IMR-90 (cell line): ENCODE measurements around the gene ATG12. TPM values are rescaled to one million over a fixed set of nuclear protein-coding genes. Genes with fewer than 3 reads are reported as not detected.

Experiments used
- ATAC-seq: fragments of 200-7000 bp; cut with Tn5 transposase; 2 replicates; pipeline ENCODE4 v1.9.1; 2020; ENCODE audit warnings: low read depth, mild to moderate bottlenecking, moderate library complexity
- BruUV-seq: library from RNA; stranded (reverse); fragments of 400-500 nt; replicated peaks from 2 replicates; lab custom pipeline; 2021; lab: Mats Ljungman, UMichigan
- CTCF ChIA-PET: fragments of 300-600 bp; formaldehyde crosslinking; extraction: SDS; loops from one replicate; lab custom pipeline; 2021; ENCODE audit warnings: antibody characterized with exemption; lab: Yijun Ruan, JAX
- POLR2A ChIA-PET: fragments of 300-600 bp; sonication (Branson Sonifier 250); formaldehyde crosslinking; loops from one replicate; lab custom pipeline; 2022; ENCODE audit warnings: antibody characterized with exemption; ENCODE audit not compliant: unreplicated experiment; lab: Charles Lee
- DNase-seq: peaks from one replicate; pipeline ENCODE4 v3.0.0; 2013
- H2AFZ ChIP-seq: replicated peaks from 2 replicates; pipeline ENCODE3; 2013; ENCODE audit warnings: low read length, mild to moderate bottlenecking; ENCODE audit not compliant: poor library complexity
- H2AK5ac ChIP-seq: 2 replicates; pipeline ENCODE4 v1.6.1; 2013; ENCODE audit warnings: low read depth, low read length, inconsistent platforms
- H2AK9ac ChIP-seq: replicated peaks from 2 replicates; pipeline ENCODE3; 2013; ENCODE audit warnings: mild to moderate bottlenecking, low read depth, low read length, moderate library complexity; ENCODE audit not compliant: poor library complexity
- H2BK120ac ChIP-seq: 2 replicates; pipeline ENCODE4 v1.6.1; 2013; ENCODE audit warnings: low read depth, low read length, inconsistent platforms
- H2BK15ac ChIP-seq: 3 replicates; pipeline ENCODE4 v1.6.1; 2013; ENCODE audit warnings: low read depth, low read length, inconsistent platforms
- H2BK20ac ChIP-seq: 2 replicates; pipeline ENCODE4 v1.6.1; 2013; ENCODE audit warnings: low read depth, mild to moderate bottlenecking, inconsistent platforms, low read length, moderate library complexity
- H2BK5ac ChIP-seq: 2 replicates; pipeline ENCODE4 v1.6.1; 2013; ENCODE audit warnings: mild to moderate bottlenecking, low read depth, low read length, inconsistent platforms; ENCODE audit not compliant: poor library complexity, severe bottlenecking
- H3K14ac ChIP-seq: replicated peaks from 2 replicates; pipeline ENCODE4 v1.6.1; 2013; ENCODE audit warnings: low read depth, low read length, inconsistent platforms
- H3K18ac ChIP-seq: 2 replicates; pipeline ENCODE4 v1.6.1; 2013; ENCODE audit warnings: low read depth, low read length, control low read depth
- H3K23ac ChIP-seq: 2 replicates; pipeline ENCODE4 v1.6.1; 2013; ENCODE audit warnings: low read depth, low read length, inconsistent platforms
- H3K27ac ChIP-seq: 2 replicates; pipeline ENCODE4 v1.5.1; 2013; ENCODE audit warnings: mild to moderate bottlenecking, control low read depth, low read length; ENCODE audit not compliant: insufficient read depth
- H3K27me3 ChIP-seq: 2 replicates; pipeline ENCODE4 v1.6.1; 2013; ENCODE audit warnings: low read length; ENCODE audit not compliant: control insufficient read depth, insufficient read depth
- H3K36me3 ChIP-seq: 2 replicates; pipeline ENCODE4 v1.6.1; 2013; ENCODE audit warnings: low read length, mixed read lengths; ENCODE audit not compliant: control insufficient read depth, insufficient read depth
- H3K4ac ChIP-seq: 2 replicates; pipeline ENCODE4 v1.6.1; 2013; ENCODE audit warnings: low read depth, low read length, inconsistent platforms
- H3K4me1 ChIP-seq: 2 replicates; pipeline ENCODE4 v1.6.1; 2013; ENCODE audit warnings: low read length, mixed read lengths; ENCODE audit not compliant: control insufficient read depth, insufficient read depth
- H3K4me2 ChIP-seq: 2 replicates; pipeline ENCODE4 v1.6.1; 2013; ENCODE audit warnings: low read depth, mild to moderate bottlenecking, control low read depth, low read length, moderate library complexity
- H3K4me3 ChIP-seq: 2 replicates; pipeline ENCODE4 v1.5.1; 2013; ENCODE audit warnings: low read depth, mild to moderate bottlenecking, control low read depth, low read length, moderate library complexity; ENCODE audit not compliant: insufficient read depth
- H3K56ac ChIP-seq: 2 replicates; pipeline ENCODE4 v1.6.1; 2013; ENCODE audit warnings: low read length, inconsistent platforms; ENCODE audit not compliant: insufficient read depth; ENCODE audit errors: extremely low read depth
- H3K79me1 ChIP-seq, 2 experiments: 2 replicates each; pipeline ENCODE4 v1.6.1; 2013; ENCODE audit warnings: low read length in 2 of 2, inconsistent platforms in 1 of 2, low read depth in 1 of 2
- H3K9ac ChIP-seq: 2 replicates; pipeline ENCODE4 v1.6.1; 2013; ENCODE audit warnings: low read depth, low read length, control low read depth
- H3K9me1 ChIP-seq: 2 replicates; pipeline ENCODE4 v1.6.1; 2013; ENCODE audit warnings: low read length, inconsistent platforms; ENCODE audit not compliant: insufficient read depth
- H3K9me3 ChIP-seq: 2 replicates; pipeline ENCODE4 v1.6.1; 2013; ENCODE audit warnings: low read length; ENCODE audit not compliant: control insufficient read depth, insufficient read depth
- H4K20me1 ChIP-seq: 2 replicates; pipeline ENCODE4 v1.6.1; 2013; ENCODE audit warnings: low read length, inconsistent platforms; ENCODE audit not compliant: insufficient read depth
- H4K5ac ChIP-seq: 2 replicates; pipeline ENCODE4 v1.6.1; 2013; ENCODE audit warnings: mild to moderate bottlenecking, low read depth, low read length, control low read depth
- H4K8ac ChIP-seq, 2 experiments: 2 replicates each; pipeline ENCODE4 v1.6.1; 2013; ENCODE audit warnings: low read depth in 2 of 2, low read length in 2 of 2, control low read depth in 1 of 2, inconsistent platforms in 1 of 2
- H4K91ac ChIP-seq: 2 replicates; pipeline ENCODE4 v1.6.1; 2013; ENCODE audit warnings: low read depth, low read length, inconsistent platforms; ENCODE audit not compliant: insufficient read depth
- BHLHE40 ChIP-seq: fragments of 150-350 bp; IDR thresholded peaks from 2 replicates; pipeline ENCODE4 v1.6.1; 2016; ENCODE audit warnings: mild to moderate bottlenecking, low read depth, low read length
- CEBPB ChIP-seq: IDR thresholded peaks from 2 replicates; pipeline ENCODE4 v1.6.1; 2012; ENCODE audit warnings: low read depth, low read length, improper control_type of control experiment
- CHD1 ChIP-seq: IDR thresholded peaks from 2 replicates; pipeline ENCODE4 v1.6.1; 2012; ENCODE audit warnings: low read depth, low read length, improper control_type of control experiment
- ELK1 ChIP-seq: fragments of 150-350 bp; IDR thresholded peaks from 2 replicates; pipeline ENCODE4 v1.6.1; 2016; ENCODE audit warnings: low read depth, mild to moderate bottlenecking, low read length, moderate library complexity, borderline replicate concordance
- FOS ChIP-seq: fragments of 150-350 bp; IDR thresholded peaks from 2 replicates; pipeline ENCODE4 v1.6.1; 2016; ENCODE audit warnings: low read depth, low read length
- MAFK ChIP-seq: IDR thresholded peaks from 2 replicates; pipeline ENCODE4 v1.6.1; 2012; ENCODE audit warnings: low read depth, low read length, improper control_type of control experiment
- MAZ ChIP-seq: IDR thresholded peaks from 2 replicates; pipeline ENCODE4 v1.6.1; 2012; ENCODE audit warnings: low read depth, mild to moderate bottlenecking, low read length, improper control_type of control experiment, moderate library complexity, borderline replicate concordance
- MXI1 ChIP-seq: IDR thresholded peaks from 2 replicates; pipeline ENCODE4 v1.6.1; 2012; ENCODE audit warnings: low read depth, mild to moderate bottlenecking, low read length, moderate library complexity, borderline replicate concordance
- NFE2L2 ChIP-seq: fragments of 150-350 bp; IDR thresholded peaks from 2 replicates; pipeline ENCODE4 v1.6.1; 2016; ENCODE audit warnings: low read depth, mild to moderate bottlenecking, low read length
- POLR2A ChIP-seq: IDR thresholded peaks from 2 replicates; pipeline ENCODE4 v1.6.1; 2012; ENCODE audit warnings: mild to moderate bottlenecking, low read depth, low read length
- RAD21 ChIP-seq: IDR thresholded peaks from 2 replicates; pipeline ENCODE4 v1.6.1; 2012; ENCODE audit warnings: low read length, improper control_type of control experiment
- RCOR1 ChIP-seq: IDR thresholded peaks from 2 replicates; pipeline ENCODE4 v1.6.1; 2012; ENCODE audit warnings: mild to moderate bottlenecking, low read length, improper control_type of control experiment; ENCODE audit not compliant: insufficient replicate concordance
- RFX5 ChIP-seq: IDR thresholded peaks from 2 replicates; pipeline ENCODE4 v1.8.0; 2012; ENCODE audit warnings: low read depth, mild to moderate bottlenecking, low read length, moderate library complexity
- SMC3 ChIP-seq: fragments of 150-350 bp; IDR thresholded peaks from 2 replicates; pipeline ENCODE4 v1.6.1; 2016; ENCODE audit warnings: low read depth, mild to moderate bottlenecking, antibody characterized with exemption, low read length, moderate library complexity
- USF2 ChIP-seq: fragments of 150-350 bp; IDR thresholded peaks from 2 replicates; pipeline ENCODE4 v1.6.1; 2017; ENCODE audit warnings: mild to moderate bottlenecking, antibody characterized with exemption, low read length, low read depth
- WGBS, 2 experiments: methylation state at CpG; one replicate each; pipeline versions ENCODE4 v1.1.5 to v1.1.7; 2013; ENCODE audit warnings: missing lambda C conversion rate in 2 of 2; ENCODE audit not compliant: insufficient read length in 1 of 2; ENCODE audit errors: extremely low coverage in 2 of 2; 5-methylcytosine and 5-hydroxymethylcytosine counted together
- dilution Hi-C: fragments of 300-500 bp; cut with HindIII; formaldehyde crosslinking; loops from one replicate; pipeline ENCODE4 v1.14.3; 2018; ENCODE audit warnings: low sequenced_read_pairs; ENCODE audit not compliant: unreplicated experiment
- in situ Hi-C: fragments of 300-500 bp; cut with MboI; formaldehyde crosslinking; loops from 3 replicates; pipeline ENCODE4 v1.14.3; 2019; ENCODE audit warnings: low sequenced_read_pairs, inconsistent platforms, mixed read lengths
- intact Hi-C: fragments of 100-400 bp; cut with micrococcal nuclease; formaldehyde crosslinking; loops from 2 replicates; pipeline ENCODE4 v1.10.0; 2022
- polyA plus RNA-seq, 3 experiments: library from polyadenylated mRNA; depleted of rRNA; stranded (reverse); fragments of >200 nt; gene quantifications; 2 replicates each; pipeline ENCODE4 v1.2.3, GENCODE V29; 2012; ENCODE audit warnings: low replicate concordance in 1 of 3
- total RNA-seq: library from RNA; depleted of rRNA; stranded (reverse); fragments of >200 nt; gene quantifications from 2 replicates; pipeline ENCODE4 v1.2.3, GENCODE V29; 2012
- TF ChIP-seq, protein P1 (sequence below): conservative IDR thresholded peaks from 2 replicates; pipeline ENCODE4 v1.5.1; 2012; ENCODE audit warnings: mild to moderate bottlenecking, low read depth, low read length, improper control_type of control experiment

ATG12 gene
- total and polyA plus RNA-seq, 2 of the 4 experiments (the other 2 are of a cell fraction): 68.0 to 95.7 TPM

DNA sequence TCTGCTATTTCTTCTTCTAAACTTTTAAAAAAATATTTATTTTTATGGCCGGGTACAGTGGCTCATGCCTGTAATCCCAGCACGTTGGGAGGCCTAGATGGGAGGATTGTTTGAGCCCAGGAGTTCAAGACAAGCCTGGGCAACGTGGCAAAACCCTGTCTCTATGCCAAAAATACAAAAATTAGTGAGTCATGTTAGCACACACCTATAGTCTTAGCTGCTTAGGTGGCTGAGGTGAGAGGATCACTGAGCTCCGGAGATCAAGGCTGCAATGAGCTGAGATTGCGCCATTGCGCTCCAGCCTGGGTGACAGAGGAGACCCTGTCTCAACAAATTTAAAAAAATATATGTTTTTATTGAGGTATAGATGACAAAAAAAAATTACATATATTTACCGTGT lies 5.9 kb upstream of the ATG12 start:
- TF ChIP-seq ELK1 (no peak), MXI1 (no peak), BHLHE40 (no peak), MAZ (no peak), CHD1 (no peak), CEBPB (no peak), FOS (no peak), MAFK (no peak), RCOR1 (no peak), SMC3 (no peak), USF2 (no peak), POLR2A (no peak), RAD21 (no peak), RFX5 (no peak), NFE2L2 (no peak)
- TF ChIP-seq, protein P1, sequence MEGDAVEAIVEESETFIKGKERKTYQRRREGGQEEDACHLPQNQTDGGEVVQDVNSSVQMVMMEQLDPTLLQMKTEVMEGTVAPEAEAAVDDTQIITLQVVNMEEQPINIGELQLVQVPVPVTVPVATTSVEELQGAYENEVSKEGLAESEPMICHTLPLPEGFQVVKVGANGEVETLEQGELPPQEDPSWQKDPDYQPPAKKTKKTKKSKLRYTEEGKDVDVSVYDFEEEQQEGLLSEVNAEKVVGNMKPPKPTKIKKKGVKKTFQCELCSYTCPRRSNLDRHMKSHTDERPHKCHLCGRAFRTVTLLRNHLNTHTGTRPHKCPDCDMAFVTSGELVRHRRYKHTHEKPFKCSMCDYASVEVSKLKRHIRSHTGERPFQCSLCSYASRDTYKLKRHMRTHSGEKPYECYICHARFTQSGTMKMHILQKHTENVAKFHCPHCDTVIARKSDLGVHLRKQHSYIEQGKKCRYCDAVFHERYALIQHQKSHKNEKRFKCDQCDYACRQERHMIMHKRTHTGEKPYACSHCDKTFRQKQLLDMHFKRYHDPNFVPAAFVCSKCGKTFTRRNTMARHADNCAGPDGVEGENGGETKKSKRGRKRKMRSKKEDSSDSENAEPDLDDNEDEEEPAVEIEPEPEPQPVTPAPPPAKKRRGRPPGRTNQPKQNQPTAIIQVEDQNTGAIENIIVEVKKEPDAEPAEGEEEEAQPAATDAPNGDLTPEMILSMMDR: no peak
- Histone ChIP-seq H4K5ac (no peak overlapping the region), H3K4me2 (no peak overlapping the region), H4K91ac (no peak overlapping the region), H3K4ac (no peak overlapping the region), H3K14ac (no peak overlapping the region), H2AK9ac (no peak overlapping the region), H4K20me1 (peaks cover 55% of the 10 kb centered on the region), H3K9ac (no peak overlapping the region), H2BK15ac (no peak overlapping the region), H3K18ac (no peak overlapping the region), H3K56ac (no peak overlapping the region), H2BK120ac (no peak overlapping the region), H2AK5ac (no peak overlapping the region), H3K27ac (no peak overlapping the region), H3K23ac (no peak overlapping the region), H3K4me3 (no peak overlapping the region), H3K27me3 (no peaks in the 10 kb centered on the region), H3K9me1 (peaks cover 8% of the 10 kb centered on the region; the same call in 1 of the 2 replicates), H3K4me1 (peaks cover 7% of the 10 kb centered on the region), H3K9me3 (no peaks in the 10 kb centered on the region), H2BK20ac (no peak overlapping the region), H4K8ac (no peak overlapping the region), H2BK5ac (no peak overlapping the region), H3K36me3 (no peaks in the 10 kb centered on the region), H3K79me1 (peaks cover 24 to 65% of the 10 kb centered on the region in 2 experiments), H2AFZ (no peak overlapping the region)
- intact Hi-C loops (no loop called here), dilution Hi-C loops (no loop called here), in situ Hi-C loops (loop anchor here (25.0 kb wide), 1 partner anchor 560 kb away; the partner anchor contains the start of gene CCDC112)
- no CpG with 5 or more reads among the region's 7 CpGs for WGBS, 2 experiments
- no peak for ATAC-seq
- no peak for DNase-seq
- ChIA-PET POLR2A (no interaction called here), CTCF (no interaction called here)
- no TSS peak for BruUV-seq
